ENCODE data around the gene NCOA1.

Gene NCOA1

GRCh38 chr2:24743924-24744323, 252.9 kb downstream of the NCOA1 start:
- no peak for DNase-seq (ENCODE audit: low spot score)

GRCh38 chr2:24744356-24744755, 253.3 kb downstream of the NCOA1 start:
- DNase-seq (ENCODE audit: low spot score), result no peak

GRCh38 chr2:24745825-24746224, 254.8 kb downstream of the NCOA1 start:
- no peak for DNase-seq (ENCODE audit: low spot score)

- no peak for DNase-seq (ENCODE audit: low spot score)
These were observed 256.2 kb downstream of the NCOA1 start for GRCh38 chr2:24747299-24747698.

- no peak for DNase-seq (ENCODE audit: low spot score)
These were observed 258.1 kb downstream of the NCOA1 start for GRCh38 chr2:24749069-24749691.

- DNase-seq (ENCODE audit: low spot score), result no peak
These were observed 264.1 kb downstream of the NCOA1 start for GRCh38 chr2:24754985-24755705.

GRCh38 chr2:24756789-24757188, 265.7 kb downstream of the NCOA1 start:
- DNase-seq (ENCODE audit: low spot score), result no peak

- DNase-seq (ENCODE audit: low spot score), result no peak
These were observed 270.8 kb downstream of the NCOA1 start for GRCh38 chr2:24761866-24762265.

- DNase-seq (ENCODE audit: low spot score), result no peak
These were observed 271.5 kb downstream of the NCOA1 start for GRCh38 chr2:24762518-24762917.

GRCh38 chr2:24763843-24764242, 272.8 kb downstream of the NCOA1 start:
- no peak for DNase-seq (ENCODE audit: low spot score)

- no peak for DNase-seq (ENCODE audit: low spot score)
These were observed 275.6 kb downstream of the NCOA1 start for GRCh38 chr2:24766609-24767008.

GRCh38 chr2:24768013-24768412, 277.0 kb downstream of the NCOA1 start:
- no peak for DNase-seq (ENCODE audit: low spot score)

- DNase-seq (ENCODE audit: low spot score), result no peak
These were observed 277.5 kb downstream of the NCOA1 start for GRCh38 chr2:24768601-24769000.

GRCh38 chr2:24771061-24771460, 280.0 kb downstream of the NCOA1 start:
- no peak for DNase-seq (ENCODE audit: low spot score)

- no peak for DNase-seq (ENCODE audit: low spot score)
These were observed 280.9 kb downstream of the NCOA1 start for GRCh38 chr2:24771764-24772586.

- no peak for DNase-seq (ENCODE audit: low spot score)
These were observed 283.3 kb downstream of the NCOA1 start for GRCh38 chr2:24774373-24774772.

GRCh38 chr2:24779116-24779515, 288.1 kb downstream of the NCOA1 start:
- no peak for DNase-seq (ENCODE audit: low spot score)

- DNase-seq (ENCODE audit: low spot score), result no peak
These were observed 292.6 kb downstream of the NCOA1 start for GRCh38 chr2:24783641-24784040.

GRCh38 chr2:24785671-24786321, 294.7 kb downstream of the NCOA1 start:
- DNase-seq (ENCODE audit: low spot score), result no peak

GRCh38 chr2:24787532-24787931, 296.5 kb downstream of the NCOA1 start:
- DNase-seq (ENCODE audit: low spot score), result no peak

- no peak for DNase-seq (ENCODE audit: low spot score)
These were observed 297.8 kb downstream of the NCOA1 start for GRCh38 chr2:24788816-24789215.

- DNase-seq (ENCODE audit: low spot score), result no peak
These were observed 300.4 kb downstream of the NCOA1 start for GRCh38 chr2:24791452-24791851.

- no peak for DNase-seq (ENCODE audit: low spot score)
These were observed 301.5 kb downstream of the NCOA1 start for GRCh38 chr2:24792542-24792873.
